Tibial nerve (tissue), 4 donors: Measurements from ENCODE around the gene FCRLA.

Experiments used
- EP300 ChIP-seq, 2 donors: sonication (generic); formaldehyde crosslinking; IDR thresholded peaks; one replicate each; pipeline ENCODE4 v1.6.1; 2017; ENCODE audit warnings: antibody characterized with exemption in 2 of 2, mild to moderate bottlenecking in 1 of 2
- POLR2A ChIP-seq, 2 donors: fragments of 450-650 bp; IDR thresholded peaks; one replicate each; pipeline ENCODE4 v1.6.1; 2017; ENCODE audit warnings: antibody characterized with exemption in 2 of 2, mild to moderate bottlenecking in 2 of 2, moderate library complexity in 2 of 2
- TF ChIP-seq, protein P1 (sequence below), 5 experiments: fragments of 200-600 bp in 3 of 5; fragments of 450-650 bp in 2 of 5; sonication (generic) in 3 of 5; IDR thresholded peaks; one replicate each; pipeline ENCODE4 v1.5.1; 2016 to 2019; ENCODE audit warnings: antibody characterized with exemption in 5 of 5, mild to moderate bottlenecking in 3 of 5, moderate library complexity in 2 of 5

DNA sequence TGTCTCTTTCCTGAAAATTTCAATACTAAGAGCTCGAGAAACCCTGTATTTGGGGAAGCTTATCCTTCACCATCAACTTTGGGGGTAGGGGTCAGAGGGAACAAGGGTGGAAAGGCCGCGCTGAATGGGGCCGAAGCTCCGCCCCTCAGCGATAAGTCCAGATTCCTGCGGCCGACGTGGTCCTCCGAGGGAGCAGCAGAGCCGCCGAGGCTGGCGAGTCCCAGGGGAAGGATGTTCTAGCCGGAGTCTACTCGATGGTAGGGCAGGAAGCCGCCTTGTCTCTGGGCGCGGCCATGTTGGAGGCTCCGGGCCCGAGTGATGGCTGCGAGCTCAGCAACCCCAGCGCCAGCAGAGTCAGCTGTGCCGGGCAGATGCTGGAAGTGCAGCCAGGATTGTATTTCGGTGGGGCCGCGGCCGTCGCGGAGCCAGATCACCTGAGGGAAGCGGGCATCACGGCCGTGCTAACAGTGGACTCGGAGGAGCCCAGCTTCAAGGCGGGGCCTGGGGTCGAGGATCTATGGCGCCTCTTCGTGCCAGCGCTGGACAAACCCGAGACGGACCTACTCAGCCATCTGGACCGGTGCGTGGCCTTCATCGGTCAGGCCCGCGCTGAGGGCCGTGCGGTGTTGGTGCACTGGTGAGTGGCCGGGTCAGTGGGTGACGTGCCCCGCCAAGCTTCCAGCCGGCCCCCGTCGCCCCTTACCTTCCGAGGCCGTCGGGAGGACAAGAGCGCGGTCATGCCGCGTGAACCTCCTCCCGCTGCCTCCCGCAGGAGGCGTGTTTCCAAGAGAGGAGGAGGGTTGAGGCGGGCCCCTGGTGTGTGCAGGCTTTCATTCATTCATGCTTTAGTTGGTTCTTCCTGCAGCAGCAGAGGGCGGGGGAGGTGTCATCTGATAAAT lies 42.7 kb downstream of the FCRLA start, which contains the start of gene DUSP12:
- peak in 1 of 2 donors; percentile 25 for TF ChIP-seq POLR2A (IDR thresholded peaks at IDR 0.05)
- TF ChIP-seq, protein P1, sequence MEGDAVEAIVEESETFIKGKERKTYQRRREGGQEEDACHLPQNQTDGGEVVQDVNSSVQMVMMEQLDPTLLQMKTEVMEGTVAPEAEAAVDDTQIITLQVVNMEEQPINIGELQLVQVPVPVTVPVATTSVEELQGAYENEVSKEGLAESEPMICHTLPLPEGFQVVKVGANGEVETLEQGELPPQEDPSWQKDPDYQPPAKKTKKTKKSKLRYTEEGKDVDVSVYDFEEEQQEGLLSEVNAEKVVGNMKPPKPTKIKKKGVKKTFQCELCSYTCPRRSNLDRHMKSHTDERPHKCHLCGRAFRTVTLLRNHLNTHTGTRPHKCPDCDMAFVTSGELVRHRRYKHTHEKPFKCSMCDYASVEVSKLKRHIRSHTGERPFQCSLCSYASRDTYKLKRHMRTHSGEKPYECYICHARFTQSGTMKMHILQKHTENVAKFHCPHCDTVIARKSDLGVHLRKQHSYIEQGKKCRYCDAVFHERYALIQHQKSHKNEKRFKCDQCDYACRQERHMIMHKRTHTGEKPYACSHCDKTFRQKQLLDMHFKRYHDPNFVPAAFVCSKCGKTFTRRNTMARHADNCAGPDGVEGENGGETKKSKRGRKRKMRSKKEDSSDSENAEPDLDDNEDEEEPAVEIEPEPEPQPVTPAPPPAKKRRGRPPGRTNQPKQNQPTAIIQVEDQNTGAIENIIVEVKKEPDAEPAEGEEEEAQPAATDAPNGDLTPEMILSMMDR (IDR thresholded peaks at IDR 0.05), result peak in 1 of 5 experiments; percentile 18
- TF ChIP-seq EP300 (IDR thresholded peaks at IDR 0.05), result peak in 1 of 2 donors; percentile 80
